HG02981 (cell line): Measurements from ENCODE around the gene SLC2A2.
"Not testable (repeated sequence)": the region's sequence is repeated elsewhere in the genome, so short reads cannot be mapped to it uniquely, and the experiment has no call there.

Experiments
- ATAC-seq: cut with Tn5 transposase; IDR thresholded peaks from one replicate; pipeline ENCODE4 v1.9.1; 2021; ENCODE audit warnings: mild to moderate bottlenecking, moderate library complexity; ENCODE audit not compliant: unreplicated experiment

SLC2A2 gene

GRCh38 chr3:170989100-170989648 is 37.3 kb downstream of the SLC2A2 start:
- no peak for ATAC-seq

GRCh38 chr3:170988378-170988777 is 38.1 kb downstream of the SLC2A2 start:
- ATAC-seq, result no peak

GRCh38 chr3:170985304-170985703 is 41.2 kb downstream of the SLC2A2 start:
- no peak for ATAC-seq

- peak; percentile 99 for ATAC-seq
These were observed 43.8 kb downstream of the SLC2A2 start for GRCh38 chr3:170982733-170983132.

- ATAC-seq, result no peak
These were observed 46.1 kb downstream of the SLC2A2 start for GRCh38 chr3:170980399-170980798.

- ATAC-seq, result no peak
These were observed 48.4 kb downstream of the SLC2A2 start for GRCh38 chr3:170977949-170978745.

- no peak for ATAC-seq
These were observed 50.4 kb downstream of the SLC2A2 start for GRCh38 chr3:170976190-170976519.

GRCh38 chr3:170975283-170976189 is 51.0 kb downstream of the SLC2A2 start:
- ATAC-seq, result no peak

GRCh38 chr3:170974872-170975271 is 51.6 kb downstream of the SLC2A2 start:
- ATAC-seq, result no peak

- not testable (repeated sequence) for ATAC-seq
These were observed 53.6 kb downstream of the SLC2A2 start for GRCh38 chr3:170972917-170973316.

GRCh38 chr3:170967126-170967525 is 59.4 kb downstream of the SLC2A2 start:
- no peak for ATAC-seq

- no peak for ATAC-seq
These were observed 60.0 kb downstream of the SLC2A2 start for GRCh38 chr3:170966495-170966894.

GRCh38 chr3:170962411-170962810 is 64.1 kb downstream of the SLC2A2 start:
- ATAC-seq, result no peak

- ATAC-seq, result no peak
These were observed 64.7 kb downstream of the SLC2A2 start for GRCh38 chr3:170961616-170962400.

GRCh38 chr3:170959457-170959856 is 67.1 kb downstream of the SLC2A2 start:
- ATAC-seq, result no peak

GRCh38 chr3:170956647-170957046 is 69.9 kb downstream of the SLC2A2 start:
- ATAC-seq, result no peak

- no peak for ATAC-seq
These were observed 72.8 kb downstream of the SLC2A2 start for GRCh38 chr3:170953736-170954135.

GRCh38 chr3:170953229-170953628 is 73.3 kb downstream of the SLC2A2 start:
- no peak for ATAC-seq

GRCh38 chr3:170949211-170949610 is 77.3 kb downstream of the SLC2A2 start:
- ATAC-seq, result no peak

- no peak for ATAC-seq
These were observed 79.3 kb downstream of the SLC2A2 start for GRCh38 chr3:170947018-170947769.
